Skin epidermis (tissue), 12 donors: ENCODE measurements around the gene ALPK3.

Experiments
- H3K27ac ChIP-seq, 21 experiments: fragments of 200-600 bp; sonication (generic) in 11 of 21; one replicate each; pipeline ENCODE4 v1.5.0; 2020; ENCODE audit warnings: mild to moderate bottlenecking in 3 of 21, inconsistent platforms in 2 of 21, moderate library complexity in 2 of 21
- H3K4me3 ChIP-seq, 7 experiments: fragments of 200-600 bp; sonication (generic) in 2 of 7; one replicate each; pipeline ENCODE4 v1.5.0; 2020; ENCODE audit warnings: inconsistent platforms in 2 of 7, mild to moderate bottlenecking in 2 of 7, moderate library complexity in 1 of 7

The ALPK3 gene, protein sequence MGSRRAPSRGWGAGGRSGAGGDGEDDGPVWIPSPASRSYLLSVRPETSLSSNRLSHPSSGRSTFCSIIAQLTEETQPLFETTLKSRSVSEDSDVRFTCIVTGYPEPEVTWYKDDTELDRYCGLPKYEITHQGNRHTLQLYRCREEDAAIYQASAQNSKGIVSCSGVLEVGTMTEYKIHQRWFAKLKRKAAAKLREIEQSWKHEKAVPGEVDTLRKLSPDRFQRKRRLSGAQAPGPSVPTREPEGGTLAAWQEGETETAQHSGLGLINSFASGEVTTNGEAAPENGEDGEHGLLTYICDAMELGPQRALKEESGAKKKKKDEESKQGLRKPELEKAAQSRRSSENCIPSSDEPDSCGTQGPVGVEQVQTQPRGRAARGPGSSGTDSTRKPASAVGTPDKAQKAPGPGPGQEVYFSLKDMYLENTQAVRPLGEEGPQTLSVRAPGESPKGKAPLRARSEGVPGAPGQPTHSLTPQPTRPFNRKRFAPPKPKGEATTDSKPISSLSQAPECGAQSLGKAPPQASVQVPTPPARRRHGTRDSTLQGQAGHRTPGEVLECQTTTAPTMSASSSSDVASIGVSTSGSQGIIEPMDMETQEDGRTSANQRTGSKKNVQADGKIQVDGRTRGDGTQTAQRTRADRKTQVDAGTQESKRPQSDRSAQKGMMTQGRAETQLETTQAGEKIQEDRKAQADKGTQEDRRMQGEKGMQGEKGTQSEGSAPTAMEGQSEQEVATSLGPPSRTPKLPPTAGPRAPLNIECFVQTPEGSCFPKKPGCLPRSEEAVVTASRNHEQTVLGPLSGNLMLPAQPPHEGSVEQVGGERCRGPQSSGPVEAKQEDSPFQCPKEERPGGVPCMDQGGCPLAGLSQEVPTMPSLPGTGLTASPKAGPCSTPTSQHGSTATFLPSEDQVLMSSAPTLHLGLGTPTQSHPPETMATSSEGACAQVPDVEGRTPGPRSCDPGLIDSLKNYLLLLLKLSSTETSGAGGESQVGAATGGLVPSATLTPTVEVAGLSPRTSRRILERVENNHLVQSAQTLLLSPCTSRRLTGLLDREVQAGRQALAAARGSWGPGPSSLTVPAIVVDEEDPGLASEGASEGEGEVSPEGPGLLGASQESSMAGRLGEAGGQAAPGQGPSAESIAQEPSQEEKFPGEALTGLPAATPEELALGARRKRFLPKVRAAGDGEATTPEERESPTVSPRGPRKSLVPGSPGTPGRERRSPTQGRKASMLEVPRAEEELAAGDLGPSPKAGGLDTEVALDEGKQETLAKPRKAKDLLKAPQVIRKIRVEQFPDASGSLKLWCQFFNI (N-terminal part only)

DNA sequence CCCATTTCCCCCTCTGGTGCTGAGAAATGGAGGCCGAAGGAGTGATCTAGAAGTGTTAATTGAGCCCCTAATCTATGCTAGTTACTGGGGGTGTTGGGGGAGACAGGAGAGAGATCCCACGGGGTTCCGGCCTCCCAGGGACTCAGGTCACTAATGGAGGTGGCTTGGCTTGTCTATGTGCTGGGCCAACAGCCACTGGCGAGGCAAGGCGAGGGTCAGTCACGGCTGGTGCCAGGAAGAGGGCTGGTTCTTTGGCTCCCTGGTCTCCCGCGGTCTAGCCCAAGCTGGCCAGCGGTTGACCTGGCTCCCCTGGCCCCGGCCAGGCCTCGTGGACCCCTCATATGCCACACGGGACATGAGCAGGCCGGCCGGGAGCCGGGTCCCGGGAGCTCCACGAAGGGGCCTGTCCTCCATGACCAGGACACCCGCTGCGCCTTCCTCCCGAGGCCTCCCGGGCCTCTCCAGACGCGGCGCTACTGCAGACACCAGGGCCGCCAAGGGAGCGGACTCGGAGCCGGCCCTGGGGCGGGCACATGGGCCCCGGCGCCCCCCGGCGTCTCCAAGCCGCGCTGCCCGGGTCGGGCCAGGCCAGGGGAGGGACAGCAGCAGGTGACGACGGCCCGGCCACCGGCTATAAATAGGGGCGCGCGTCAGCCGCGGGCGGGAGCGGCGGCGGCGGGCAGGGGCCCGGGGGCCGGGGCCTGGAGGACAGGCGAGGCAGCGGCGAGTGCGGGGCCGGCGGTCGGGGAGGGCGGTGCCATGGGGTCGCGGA, at the start of gene ALPK3:
TSS of gene ALPK3 (plus strand) at position 663 of the 772 bp plus-strand sequence. CDS start at position 760, 97 bp downstream.
- Histone ChIP-seq H3K4me3 (peak within 1 kb of the TSS in 1 of 7 experiments; percentile 9), H3K27ac (peak within 1 kb of the TSS in 9 of 21 experiments; percentile 21 to 72 (median 44))

DNA sequence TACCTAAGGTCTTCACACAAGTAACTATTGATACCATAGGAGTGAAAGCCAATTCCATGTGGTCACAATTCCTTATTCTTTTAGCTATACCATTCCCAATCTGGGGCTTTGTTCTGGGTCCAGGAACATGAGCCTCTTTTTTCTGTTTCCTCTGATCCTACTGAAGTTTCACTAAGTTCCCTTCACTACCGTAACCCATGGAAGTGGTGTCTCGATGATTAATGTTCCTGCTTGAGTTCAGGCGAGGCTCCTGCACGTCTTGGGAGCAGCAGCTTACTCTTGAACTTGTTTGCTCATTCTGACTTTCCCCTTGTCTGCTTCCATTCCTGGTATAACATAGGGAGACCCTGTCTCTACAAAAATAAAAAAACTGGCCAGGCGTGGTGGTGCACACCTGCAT, 45.1 kb upstream of the ALPK3 start:
- Histone ChIP-seq H3K27ac (no peak overlapping the region), H3K4me3 (no peak overlapping the region)

GRCh38 chr15:84772467-84772866, 44.7 kb upstream of the ALPK3 start:
- H3K4me3 ChIP-seq: no peak overlapping the region
- H3K27ac ChIP-seq: no peak overlapping the region

DNA sequence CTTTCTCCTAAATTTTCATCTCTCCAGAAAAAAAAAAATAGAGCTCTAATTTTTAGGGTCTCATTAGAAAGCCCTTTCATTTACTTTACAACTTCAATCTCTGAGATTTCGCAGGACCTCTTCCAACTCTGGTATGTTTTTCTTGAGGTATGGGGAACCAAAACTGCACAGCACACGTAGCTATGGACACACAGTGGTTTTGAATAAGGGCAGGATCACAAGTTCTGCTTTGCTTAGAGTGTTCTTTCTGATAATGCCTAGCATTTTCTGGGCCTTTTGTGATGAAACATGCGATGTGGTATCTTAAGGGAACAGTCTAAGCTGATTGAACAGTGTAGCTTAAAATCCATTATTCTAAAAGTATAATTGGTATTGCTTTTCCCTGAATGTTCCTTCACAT, 43.4 kb upstream of the ALPK3 start:
- Histone ChIP-seq H3K4me3 (no peak overlapping the region), H3K27ac (no peak overlapping the region)

DNA sequence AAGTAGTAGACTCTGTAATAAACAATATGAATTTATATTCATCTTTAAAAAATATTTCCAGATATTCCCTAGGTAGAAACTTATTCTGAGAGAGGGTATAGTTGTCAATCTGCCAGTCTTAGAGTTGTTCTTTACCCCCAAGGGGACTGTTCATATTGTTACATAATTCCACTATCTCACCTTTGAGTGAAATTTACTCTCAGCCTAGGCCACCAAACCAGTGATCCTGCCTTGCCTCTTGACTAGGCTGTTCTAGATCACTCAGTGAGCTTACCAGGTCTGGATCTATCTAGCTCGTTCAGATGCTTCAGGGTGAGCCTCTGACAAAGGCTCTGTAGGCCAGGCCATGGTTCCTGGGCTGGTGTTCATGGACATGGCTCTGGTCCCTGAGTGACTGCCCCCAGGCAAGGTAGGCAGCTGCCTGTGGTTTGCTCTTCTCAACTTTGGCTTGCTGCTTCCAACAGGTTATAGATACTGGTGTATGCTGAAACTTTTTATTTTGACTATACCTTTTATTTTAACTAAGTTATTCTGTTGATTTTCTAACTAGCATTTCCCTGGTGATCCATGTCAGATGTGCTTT, 41.2 kb upstream of the ALPK3 start:
- Histone ChIP-seq H3K4me3 (no peak overlapping the region), H3K27ac (peak overlapping the region in 1 of 21 experiments; percentile 20)

GRCh38 chr15:84778194-84778593, 39.0 kb upstream of the ALPK3 start:
- no peak overlapping the region for H3K27ac ChIP-seq
- no peak overlapping the region for H3K4me3 ChIP-seq

GRCh38 chr15:84780492-84780891, 36.7 kb upstream of the ALPK3 start:
- Histone ChIP-seq H3K4me3 (no peak overlapping the region), H3K27ac (no peak overlapping the region)

DNA sequence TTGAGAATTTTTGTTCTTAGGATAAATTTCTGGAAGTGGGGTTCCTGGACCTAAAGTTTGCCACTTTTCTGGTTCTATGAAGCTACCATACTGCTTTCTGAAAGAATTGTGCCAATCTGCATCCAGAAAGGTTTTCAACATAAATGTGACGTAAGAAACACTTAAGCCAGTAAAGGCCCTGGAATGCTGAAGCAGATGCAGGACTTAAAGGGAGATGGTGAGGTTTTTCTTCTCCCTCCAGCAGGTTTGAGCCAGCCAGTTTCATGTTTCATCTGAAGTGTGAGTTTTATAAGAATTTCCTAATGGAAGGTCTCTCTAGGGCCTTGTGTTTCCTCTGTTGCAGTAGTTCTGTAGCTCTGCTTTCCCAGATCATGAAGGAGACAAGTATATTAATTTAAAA, 35.7 kb upstream of the ALPK3 start:
- Histone ChIP-seq H3K27ac (no peak overlapping the region), H3K4me3 (no peak overlapping the region)

DNA sequence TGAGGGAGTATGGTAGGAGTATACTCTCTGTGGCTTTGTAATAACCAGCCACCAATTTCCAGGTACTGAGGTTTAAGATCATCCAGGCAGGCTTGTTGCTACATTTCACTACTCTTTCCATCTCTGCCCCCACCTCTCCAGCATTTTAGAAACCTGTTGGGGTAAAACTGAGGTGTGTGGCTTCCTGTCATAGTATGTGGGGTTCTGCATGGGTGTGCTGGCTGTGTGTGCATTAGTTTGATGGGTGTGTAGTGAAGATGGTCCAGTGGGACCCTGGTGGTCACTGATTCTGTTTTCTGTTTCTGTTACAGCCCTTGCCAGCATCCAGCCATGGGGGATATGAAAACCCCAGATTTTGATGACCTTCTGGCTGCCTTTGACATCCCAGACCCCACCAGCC, 34.8 kb upstream of the ALPK3 start:
- Histone ChIP-seq H3K27ac (no peak overlapping the region), H3K4me3 (no peak overlapping the region)

DNA sequence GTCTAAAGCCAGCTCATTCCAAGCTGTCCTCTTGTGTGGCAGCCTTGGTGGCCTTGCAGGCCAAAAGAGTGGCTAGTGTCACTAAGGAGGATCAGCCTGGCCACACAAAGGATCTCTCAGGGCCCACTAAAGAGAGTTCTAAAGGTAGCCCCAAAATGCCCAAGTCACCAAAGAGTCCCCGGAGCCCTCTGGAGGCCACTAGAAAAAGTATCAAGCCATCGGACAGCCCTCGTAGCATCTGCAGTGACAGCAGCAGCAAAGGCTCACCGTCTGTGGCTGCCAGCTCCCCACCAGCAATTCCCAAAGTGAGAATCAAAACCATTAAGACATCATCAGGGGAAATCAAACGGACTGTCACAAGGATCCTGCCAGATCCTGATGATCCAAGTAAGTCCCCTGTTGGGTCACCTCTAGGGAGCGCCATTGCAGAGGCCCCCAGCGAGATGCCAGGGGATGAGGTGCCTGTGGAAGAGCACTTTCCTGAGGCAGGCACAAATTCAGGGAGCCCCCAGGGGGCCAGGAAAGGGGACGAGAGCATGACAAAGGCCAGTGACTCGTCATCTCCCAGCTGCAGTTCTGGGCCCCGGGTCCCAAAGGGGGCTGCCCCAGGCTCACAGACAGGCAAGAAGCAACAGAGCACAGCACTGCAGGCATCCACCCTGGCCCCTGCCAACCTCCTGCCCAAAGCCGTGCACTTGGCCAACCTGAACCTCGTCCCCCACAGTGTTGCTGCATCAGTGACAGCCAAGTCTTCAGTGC, 33.5 kb upstream of the ALPK3 start:
- H3K27ac ChIP-seq: no peak overlapping the region
- no peak overlapping the region for H3K4me3 ChIP-seq

- H3K4me3 ChIP-seq: no peak overlapping the region
Observed at GRCh38 chr15:84784262-84784661, 32.9 kb upstream of the ALPK3 start.

GRCh38 chr15:84785053-84785452, 32.1 kb upstream of the ALPK3 start:
- Histone ChIP-seq H3K4me3 (no peak overlapping the region), H3K27ac (no peak overlapping the region)

More at GRCh38 chr15:84784262-84784661, 32.9 kb upstream of the ALPK3 start:
- no peak overlapping the region for H3K27ac ChIP-seq

DNA sequence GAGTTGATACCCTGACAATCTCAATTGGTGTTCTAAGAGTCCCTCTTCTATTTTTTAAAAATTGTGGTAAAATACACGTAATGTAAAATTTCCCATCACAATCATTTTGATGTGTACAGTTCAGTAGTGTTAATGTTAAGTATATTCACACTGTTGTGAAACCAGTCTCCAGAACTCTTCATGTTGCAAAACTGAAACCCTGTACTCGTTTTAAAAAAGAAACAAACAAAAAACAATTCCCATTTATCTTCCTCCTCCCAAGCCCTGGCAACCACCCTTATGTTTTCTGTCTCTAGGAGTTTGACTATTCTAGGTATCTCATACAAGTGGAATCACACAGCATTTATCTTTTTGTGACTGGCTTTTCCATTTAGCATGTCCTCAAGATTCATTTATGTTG, 28.7 kb upstream of the ALPK3 start:
- Histone ChIP-seq H3K4me3 (no peak overlapping the region), H3K27ac (no peak overlapping the region)

GRCh38 chr15:84789762-84790161, 27.4 kb upstream of the ALPK3 start:
- Histone ChIP-seq H3K4me3 (no peak overlapping the region), H3K27ac (no peak overlapping the region)

DNA sequence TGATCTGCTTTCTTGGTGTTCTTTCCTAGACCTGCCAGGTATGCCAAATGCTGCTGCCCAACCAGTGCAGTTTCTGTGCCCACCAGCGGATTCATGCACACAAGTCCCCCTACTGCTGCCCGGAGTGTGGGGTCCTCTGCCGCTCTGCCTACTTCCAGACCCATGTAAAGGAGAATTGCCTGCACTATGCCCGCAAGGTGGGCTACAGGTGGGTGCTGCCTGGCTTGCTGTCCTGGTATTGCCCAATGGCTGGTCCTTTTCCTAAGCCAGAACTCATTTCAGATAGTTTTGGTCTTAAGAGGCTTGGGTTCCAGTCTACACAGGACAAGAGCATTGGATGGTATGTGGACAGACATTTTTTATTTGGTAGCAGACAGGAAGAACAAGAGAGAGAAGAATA, 26.5 kb upstream of the ALPK3 start:
- Histone ChIP-seq H3K4me3 (no peak overlapping the region), H3K27ac (peak overlapping the region in 1 of 21 experiments; percentile 25)

- Histone ChIP-seq H3K4me3 (no peak overlapping the region), H3K27ac (no peak overlapping the region)
Observed at GRCh38 chr15:84791763-84792162, 25.4 kb upstream of the ALPK3 start.

DNA sequence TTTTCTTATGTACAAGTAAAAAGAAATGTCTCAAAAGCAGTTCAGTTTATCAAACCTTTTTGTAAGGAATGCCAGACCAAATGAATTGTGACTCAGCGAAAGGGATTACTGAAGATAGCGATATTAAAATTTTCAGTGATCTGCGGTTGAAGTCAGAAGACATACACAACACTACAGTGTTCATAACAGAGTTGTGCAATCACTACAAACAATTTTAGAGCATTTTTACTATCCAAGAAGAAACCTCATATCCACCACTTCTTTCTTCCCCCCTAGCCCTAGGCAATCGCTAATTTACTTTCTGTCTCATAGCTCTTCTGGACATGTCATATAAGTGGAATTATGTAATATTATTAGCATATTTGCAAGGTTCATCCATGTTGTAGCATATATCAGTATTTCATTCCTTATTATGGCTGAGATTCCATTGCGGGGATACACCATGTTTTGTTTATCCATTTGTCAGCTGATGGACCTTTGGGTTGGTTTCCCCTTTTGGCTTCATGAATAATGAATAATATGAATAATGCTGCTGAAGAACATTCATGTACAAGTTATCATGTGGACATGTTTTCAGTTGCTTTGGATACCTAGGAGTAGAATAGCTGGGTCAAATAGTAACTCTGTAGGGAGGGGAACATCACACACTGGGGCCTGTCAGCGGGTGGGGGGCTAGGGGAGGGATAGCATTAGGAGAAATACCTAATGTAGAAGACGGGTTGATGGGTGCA, 23.6 kb upstream of the ALPK3 start:
- Histone ChIP-seq H3K27ac (no peak overlapping the region), H3K4me3 (no peak overlapping the region)

GRCh38 chr15:84794162-84794547, 23.0 kb upstream of the ALPK3 start:
- Histone ChIP-seq H3K27ac (no peak overlapping the region), H3K4me3 (no peak overlapping the region)
